Activated CD8-positive, alpha-beta T cell treated with anti-CD3 and anti-CD28 coated beads for 36 hours (primary cell): ENCODE results near the gene SCARF2. TPM values are rescaled to one million over a fixed set of nuclear protein-coding genes. Genes with fewer than 3 reads are reported as not detected.

Source experiments
- ATAC-seq: fragments of 200-7000 bp; cut with Tn5 transposase; one replicate; pipeline ENCODE4 v1.10.0; 2021; ENCODE audit warnings: mild to moderate bottlenecking, moderate library complexity
- CTCF ChIA-PET: fragments of 350-600 bp; sonication (Branson Sonifier 250); formaldehyde crosslinking; loops from one replicate; lab custom pipeline; 2021; ENCODE audit warnings: antibody characterized with exemption; lab: Charles Lee
- POLR2A ChIA-PET: fragments of 350-600 bp; sonication (Branson Sonifier 250); formaldehyde crosslinking; loops from one replicate; lab custom pipeline; 2021; ENCODE audit warnings: antibody characterized with exemption; lab: Charles Lee
- DNase-seq: peaks from one replicate; pipeline ENCODE4 v3.0.0-alpha.2; 2020
- H3K27ac Mint-ChIP-seq: one replicate; pipeline ENCODE4 v1.8.0; 2021; ENCODE audit warnings: mild to moderate bottlenecking, mixed read lengths
- H3K27me3 Mint-ChIP-seq: one replicate; pipeline ENCODE4 v1.8.0; 2021; ENCODE audit warnings: mixed read lengths
- H3K36me3 Mint-ChIP-seq: one replicate; pipeline ENCODE4 v1.8.0; 2021; ENCODE audit warnings: low read depth, mixed read lengths
- H3K4me1 Mint-ChIP-seq: one replicate; pipeline ENCODE4 v1.8.0; 2021; ENCODE audit warnings: low read depth, mixed read lengths
- H3K4me3 Mint-ChIP-seq: one replicate; pipeline ENCODE4 v1.8.0; 2021; ENCODE audit warnings: mild to moderate bottlenecking, moderate library complexity, mixed read lengths
- H3K9me3 Mint-ChIP-seq: one replicate; pipeline ENCODE4 v1.8.0; 2021; ENCODE audit warnings: mixed read lengths
- CTCF ChIP-seq: fragments of 200-600 bp; IDR thresholded peaks from one replicate; pipeline ENCODE4 v1.8.0; 2022; ENCODE audit warnings: antibody characterized with exemption, mild to moderate bottlenecking
- intact Hi-C: fragments of 100-400 bp; cut with micrococcal nuclease; formaldehyde crosslinking; loops from one replicate; pipeline ENCODE4 v1.10.0; 2022
- total RNA-seq, 2 experiments: library from RNA; stranded (reverse); gene quantifications; one replicate each; pipeline ENCODE4 v1.2.3, GENCODE V29; 2021

The SCARF2 gene
- total RNA-seq, 2 experiments from 2014 or later: 0.20 to 0.27 TPM

GRCh38 chr22:20399866-20400605, 37.6 kb downstream of the SCARF2 start:
- POLR2A ChIA-PET: interaction anchor here (0.6 kb wide), 1 partner anchor 1840 kb away, joined by 3 read pairs; no protein-coding TSS in a partner anchor

GRCh38 chr22:20398420-20398819, 39.2 kb downstream of the SCARF2 start:
- H3K36me3 Mint-ChIP-seq: peaks cover 16% of the 10 kb centered on the region
- no peak for TF ChIP-seq CTCF
- no peak for ATAC-seq
- H3K4me3 Mint-ChIP-seq: no peak overlapping the region
- no peak overlapping the region for H3K27ac Mint-ChIP-seq
- H3K4me1 Mint-ChIP-seq: peaks cover 37% of the 10 kb centered on the region
- ChIA-PET POLR2A (no interaction called here), CTCF (no interaction called here)
- DNase-seq: no peak
- no peaks in the 10 kb centered on the region for H3K9me3 Mint-ChIP-seq
- intact Hi-C loops: no loop called here
- H3K27me3 Mint-ChIP-seq: no peaks in the 10 kb centered on the region

More at GRCh38 chr22:20399866-20400605, 37.6 kb downstream of the SCARF2 start:
- Mint-ChIP-seq H3K27me3 (no peaks in the 10 kb centered on the region), H3K4me1 (peaks cover 32% of the 10 kb centered on the region), H3K4me3 (no peak overlapping the region), H3K9me3 (no peaks in the 10 kb centered on the region), H3K36me3 (peaks cover 18% of the 10 kb centered on the region), H3K27ac (no peak overlapping the region)
- no peak for TF ChIP-seq CTCF
- CTCF ChIA-PET: no interaction called here
- intact Hi-C loops: no loop called here
- no peak for ATAC-seq
- DNase-seq: no peak

GRCh38 chr22:20397498-20397897, 40.1 kb downstream of the SCARF2 start:
- no peaks in the 10 kb centered on the region for H3K27me3 Mint-ChIP-seq
- peaks cover 12% of the 10 kb centered on the region for H3K36me3 Mint-ChIP-seq
- POLR2A ChIA-PET: no interaction called here

GRCh38 chr22:20396639-20397038, 41.0 kb downstream of the SCARF2 start:
- peaks cover 12% of the 10 kb centered on the region for H3K36me3 Mint-ChIP-seq
- intact Hi-C loops: no loop called here
- ChIA-PET POLR2A (interaction anchor here (0.6 kb wide), 1 partner anchor 147 kb away, joined by 3 read pairs; no protein-coding TSS in a partner anchor), CTCF (interaction anchor here (0.8 to 1.7 kb wide), 2 partner anchors 22 to 60 kb away, joined by 3 to 6 read pairs; no protein-coding TSS in a partner anchor)
- peaks cover 34% of the 10 kb centered on the region for H3K4me1 Mint-ChIP-seq
- H3K27me3 Mint-ChIP-seq: no peaks in the 10 kb centered on the region
- no peaks in the 10 kb centered on the region for H3K9me3 Mint-ChIP-seq
- no peak overlapping the region for H3K27ac Mint-ChIP-seq
- no peak for DNase-seq
- TF ChIP-seq CTCF: no peak
- H3K4me3 Mint-ChIP-seq: peak overlapping the region; percentile 86
- ATAC-seq: no peak

More at GRCh38 chr22:20397498-20397897, 40.1 kb downstream of the SCARF2 start:
- H3K4me3 Mint-ChIP-seq: no peak overlapping the region
- intact Hi-C loops: no loop called here
- H3K9me3 Mint-ChIP-seq: no peaks in the 10 kb centered on the region
- CTCF ChIA-PET: interaction anchor here (1.7 kb wide), 1 partner anchor 21 kb away, joined by 6 read pairs; no protein-coding TSS in a partner anchor
- TF ChIP-seq CTCF: no peak
- ATAC-seq: no peak
- DNase-seq: no peak
- peaks cover 34% of the 10 kb centered on the region for H3K4me1 Mint-ChIP-seq
- H3K27ac Mint-ChIP-seq: no peak overlapping the region

- Mint-ChIP-seq H3K4me1 (peaks cover 34% of the 10 kb centered on the region), H3K4me3 (peak overlapping the region; percentile 86), H3K27me3 (no peaks in the 10 kb centered on the region), H3K27ac (no peak overlapping the region), H3K36me3 (peaks cover 12% of the 10 kb centered on the region), H3K9me3 (no peaks in the 10 kb centered on the region)
- ChIA-PET POLR2A (interaction anchor here (0.6 kb wide), 1 partner anchor 146 kb away, joined by 3 read pairs; no protein-coding TSS in a partner anchor), CTCF (interaction anchor here (0.7 to 1.7 kb wide), 4 partner anchors 17 to 76 kb away, joined by 3 to 6 read pairs (median 3); partner anchors contain the start of gene DGCR6L)
- DNase-seq: no peak
- no peak for ATAC-seq
- intact Hi-C loops: no loop called here
- no peak for TF ChIP-seq CTCF
These were observed 41.7 kb downstream of the SCARF2 start for GRCh38 chr22:20395907-20396287.
